SH-SY5Y (cell line): Measurements from ENCODE around the gene MRPL53.

ENCODE experiments used
- GATA2 ChIP-seq: IDR thresholded peaks from 2 replicates; pipeline ENCODE4 v1.6.1; 2011; ENCODE audit warnings: mild to moderate bottlenecking, low read depth, low read length
- GATA3 ChIP-seq: IDR thresholded peaks from 2 replicates; pipeline ENCODE4 v1.6.1; 2011; ENCODE audit warnings: low read depth, mild to moderate bottlenecking, low read length, moderate library complexity

DNA sequence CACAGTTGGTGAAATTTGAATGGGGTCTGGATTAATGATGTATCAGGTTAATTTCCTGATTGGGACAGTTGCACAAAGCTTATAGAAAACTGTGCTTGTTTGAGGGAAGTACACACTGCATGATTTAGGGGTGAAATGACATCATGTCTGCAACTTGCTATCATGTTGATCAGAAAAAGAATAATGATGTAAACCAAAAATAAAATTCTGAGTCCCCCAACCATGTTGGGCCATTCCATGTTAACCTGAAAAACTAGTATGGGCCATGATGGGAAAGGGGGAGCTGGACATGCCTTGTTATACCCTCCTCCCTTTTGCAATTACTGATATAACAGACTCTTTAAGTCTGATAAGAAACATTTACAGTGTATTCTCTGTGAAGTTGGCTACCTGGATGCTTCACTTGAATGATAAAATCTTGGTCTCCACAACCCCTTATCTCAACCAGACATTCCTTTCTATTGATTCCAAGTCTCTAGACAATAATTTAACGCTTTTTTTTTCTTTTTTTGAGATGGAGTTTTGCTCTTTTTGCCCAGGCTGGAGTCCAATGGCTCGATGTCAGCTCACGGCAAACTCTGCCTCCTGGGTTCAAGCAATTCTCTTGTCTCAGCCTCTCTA, 21.8 kb downstream of the MRPL53 start:
- TF ChIP-seq GATA2 (no peak), GATA3 (no peak)
